Posterior cingulate gyrus (tissue), 11 donors: Measurements from ENCODE around the gene HNRNPK.

Experiments
- DNase-seq, 10 donors: peaks; one replicate each; pipeline versions ENCODE4 v3.0.0 to v3.0.0-alpha.2; 2020 to 2021; ENCODE audit warnings: mixed read lengths in 3 of 10
- intact Hi-C: fragments of 100-400 bp; cut with DNase I; formaldehyde crosslinking; loops from one replicate; pipeline ENCODE4 v1.15.1; 2023

The HNRNPK gene

DNA sequence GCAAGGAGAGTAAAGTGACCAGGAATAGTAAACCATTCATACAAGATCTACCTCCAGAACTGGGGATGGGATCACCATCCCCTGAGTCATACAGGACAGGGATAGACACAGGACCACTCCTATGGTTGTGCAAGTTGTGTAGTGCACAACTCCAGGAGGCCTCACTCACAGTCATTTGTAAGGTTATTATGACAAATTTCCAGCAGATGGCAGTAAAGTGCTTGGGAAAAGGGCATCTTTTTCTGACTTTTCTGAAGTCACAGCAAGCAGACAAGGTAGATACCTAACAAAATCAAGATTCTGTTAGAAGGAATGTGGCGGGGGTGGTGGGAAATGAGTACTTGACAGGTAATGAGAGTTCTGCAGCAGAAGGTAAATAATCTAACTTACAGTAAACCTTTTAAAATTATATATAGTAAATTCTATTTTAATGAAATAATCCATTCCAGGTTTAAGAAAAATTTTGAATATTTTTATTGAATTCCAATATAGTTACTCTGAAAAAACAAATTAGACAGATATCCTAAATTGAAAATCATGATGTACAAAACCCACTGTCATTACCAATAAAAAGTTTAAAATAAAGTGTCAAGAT is 42.1 kb downstream of the HNRNPK start:
- intact Hi-C loops = loop anchor here (1.0 to 5.0 kb wide), 3 partner anchors 234 to 377 kb away; no protein-coding TSS in a partner anchor
- peak in 1 of 10 donors; percentile 11 for DNase-seq

DNA sequence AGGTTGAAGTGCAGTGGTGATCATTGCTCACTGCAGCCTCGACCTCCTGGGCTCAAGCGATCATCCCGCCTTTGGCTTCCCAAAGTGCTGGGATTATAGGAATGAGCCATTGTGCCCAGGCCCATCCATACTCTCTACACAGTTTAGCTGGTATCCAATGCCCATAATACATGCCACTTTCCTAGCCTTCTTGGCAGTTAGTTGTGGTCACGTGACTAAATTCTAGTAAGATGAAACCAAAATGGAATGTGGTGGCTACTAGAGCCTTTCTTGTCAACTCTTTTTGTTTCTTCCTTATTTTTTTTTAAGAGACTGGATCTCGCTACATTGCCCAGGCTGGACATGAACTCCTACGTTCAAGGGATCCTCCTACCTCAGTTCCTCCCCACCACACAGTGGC is 43.5 kb downstream of the HNRNPK start:
- intact Hi-C loops = loop anchor here (2.0 to 5.0 kb wide), 2 partner anchors 236 to 378 kb away; no protein-coding TSS in a partner anchor
- DNase-seq = no peak

- intact Hi-C loops = loop anchor here (5.0 kb wide), 1 partner anchor 237 kb away; no protein-coding TSS in a partner anchor
Observed at GRCh38 chr9:83935276-83935935, 44.6 kb downstream of the HNRNPK start.

GRCh38 chr9:83934569-83935275 is 45.3 kb downstream of the HNRNPK start:
- intact Hi-C loops = loop anchor here (5.0 kb wide), 1 partner anchor 238 kb away; no protein-coding TSS in a partner anchor
- no peak for DNase-seq

More at GRCh38 chr9:83935276-83935935, 44.6 kb downstream of the HNRNPK start:
- no peak for DNase-seq

DNA sequence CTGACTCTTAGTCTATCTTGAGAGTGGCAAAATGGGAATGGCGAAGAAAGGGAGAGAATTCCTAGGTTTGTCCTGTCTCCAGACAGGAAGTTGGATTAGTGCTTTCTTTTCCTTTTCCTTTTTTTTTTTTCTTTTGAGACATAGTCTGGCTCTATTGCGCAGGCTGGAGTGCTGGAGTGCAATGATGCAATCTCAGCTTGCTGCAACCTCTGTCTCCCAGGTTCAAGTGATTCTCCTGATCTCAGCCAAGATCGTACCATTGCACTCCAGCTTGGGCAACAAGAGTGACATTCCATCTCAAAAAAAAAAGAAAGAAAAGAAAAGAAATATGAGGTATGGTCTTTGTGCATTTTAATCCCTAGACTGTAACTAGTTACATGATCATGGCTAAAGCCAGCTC is 46.2 kb downstream of the HNRNPK start:
- intact Hi-C loops = no loop called here
- DNase-seq = no peak

DNA sequence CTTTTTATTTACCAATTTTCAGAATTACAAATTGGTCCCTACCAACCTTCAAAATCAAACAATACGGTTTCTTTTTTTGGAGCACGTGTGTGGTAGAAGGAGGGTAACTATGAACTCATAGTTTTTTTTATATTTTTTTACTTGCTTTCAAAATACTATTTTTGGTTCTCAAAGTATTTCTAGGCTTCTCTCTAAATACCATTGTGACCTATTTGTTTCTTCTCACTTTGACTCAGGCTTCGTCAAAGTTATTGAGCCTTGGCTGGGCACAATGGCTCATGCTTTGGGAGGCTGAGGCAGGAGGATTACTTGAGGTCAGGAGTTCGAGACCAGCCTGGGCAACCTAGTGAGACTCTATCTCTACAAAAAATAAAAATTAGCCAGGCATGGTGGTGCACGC is 47.2 kb downstream of the HNRNPK start:
- DNase-seq = no peak
- intact Hi-C loops = no loop called here

DNA sequence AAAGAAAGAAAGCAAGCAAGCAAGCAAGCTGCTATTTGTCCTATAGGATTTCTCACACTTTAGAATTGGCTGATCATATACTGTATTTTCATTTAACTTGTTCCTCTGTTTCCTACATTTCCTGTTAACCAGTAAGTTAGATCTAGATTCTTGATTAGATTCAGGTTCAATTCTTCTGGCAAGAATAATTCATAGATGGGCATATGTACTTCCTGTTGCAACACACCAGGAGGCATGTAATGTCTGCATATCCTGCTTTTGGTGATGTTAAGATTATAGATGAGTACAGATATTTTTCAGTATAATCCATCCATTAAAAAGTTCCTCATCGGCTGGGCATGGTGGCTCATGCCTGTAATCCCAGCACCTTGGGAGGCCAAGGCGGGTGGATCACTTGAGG is 48.0 kb downstream of the HNRNPK start:
- intact Hi-C loops = no loop called here
- DNase-seq = no peak

GRCh38 chr9:83930881-83931280 is 49.1 kb downstream of the HNRNPK start:
- intact Hi-C loops = no loop called here
- DNase-seq = no peak

DNA sequence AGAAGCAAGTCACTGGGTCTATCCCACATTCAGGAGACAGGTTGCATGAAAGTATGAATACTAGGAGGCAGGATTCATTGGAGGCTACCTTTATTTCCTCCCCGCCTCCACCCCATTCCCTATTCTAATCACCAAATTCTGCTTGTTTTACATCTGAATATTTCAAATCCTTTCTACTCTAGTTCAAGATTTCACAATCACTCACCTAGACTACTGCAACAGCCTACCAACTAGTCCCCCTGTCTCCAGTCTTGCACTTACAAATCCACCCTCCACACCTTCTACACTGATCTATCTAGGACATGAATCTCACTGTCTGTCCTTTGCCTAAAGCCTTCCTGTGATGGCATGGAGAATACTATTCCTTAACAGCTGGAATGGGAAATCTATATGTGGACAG is 52.4 kb downstream of the HNRNPK start:
- no peak for DNase-seq

DNA sequence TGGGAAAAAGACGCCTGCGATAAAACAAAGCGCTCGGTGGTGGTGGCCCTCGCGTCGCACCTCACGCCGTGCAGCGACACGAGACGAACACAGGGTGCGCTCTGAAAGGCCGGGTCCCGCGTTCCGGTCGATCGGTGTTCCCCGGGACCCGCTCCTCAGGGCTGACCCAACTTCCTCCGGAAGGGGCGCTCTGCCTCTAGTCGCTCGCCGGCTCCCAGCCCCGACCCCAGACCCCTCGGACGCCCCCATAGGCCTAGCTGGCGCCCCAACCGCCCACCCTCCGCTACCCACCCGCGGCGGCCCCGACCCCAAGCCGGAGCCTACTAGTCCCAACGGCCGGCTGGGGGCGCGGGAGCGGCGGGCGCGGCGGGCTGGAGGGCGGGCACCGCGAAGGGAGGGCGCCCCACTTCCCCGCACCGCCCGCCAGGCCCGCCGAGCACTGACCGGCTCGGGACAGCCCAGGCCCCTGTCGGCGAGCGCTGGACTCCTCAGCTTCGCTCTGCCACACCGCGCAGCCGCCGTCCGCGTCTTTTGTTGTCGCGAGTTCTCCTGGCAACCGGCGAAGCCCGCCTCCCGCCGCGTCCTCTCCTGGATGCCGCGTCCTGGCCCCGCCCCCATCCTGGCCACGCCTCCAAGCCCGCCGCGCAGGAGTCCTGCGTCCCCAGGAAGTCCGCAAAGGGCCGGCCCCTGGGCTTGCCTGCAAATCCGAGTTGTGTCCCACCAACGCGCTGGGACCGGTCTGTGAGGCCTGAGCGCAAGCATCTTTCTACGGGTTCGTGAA is 58.9 kb downstream of the HNRNPK start, which contains the start of gene KIF27:
TSS of gene KIF27 (minus strand) at position 506 of the 781 bp plus-strand sequence. CDS start 5,841 bp downstream, outside the sequence.
- intact Hi-C loops = loop anchor here (5.0 kb wide), 1 partner anchor 56 kb away; no protein-coding TSS in a partner anchor
- DNase-seq = peak; percentile 97 to 100 (median 99)

More for the DNA sequence above, 52.4 kb downstream of the HNRNPK start:
- intact Hi-C loops = no loop called here

DNA sequence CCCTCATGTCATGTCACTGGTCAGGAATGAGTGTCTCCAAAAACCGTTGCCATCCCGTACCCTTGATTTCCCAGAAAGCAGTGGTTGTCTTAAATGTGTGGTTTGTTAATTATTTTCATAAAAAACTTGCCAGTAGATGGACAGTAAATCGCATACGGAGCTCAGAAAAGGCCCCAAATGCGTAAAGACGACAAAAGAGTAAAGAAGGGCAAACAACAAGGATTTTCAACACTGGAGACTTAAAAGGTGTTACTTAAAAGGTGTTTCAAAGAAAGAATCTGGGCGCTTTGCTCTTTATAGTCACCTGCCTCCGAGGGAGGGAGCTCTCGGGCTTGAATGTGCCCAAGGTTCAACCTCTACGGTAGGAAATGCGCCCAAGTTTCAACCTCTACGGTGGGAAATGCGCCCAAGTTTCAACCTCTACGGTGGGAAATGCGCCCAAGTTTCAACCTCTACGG is 59.5 kb downstream of the HNRNPK start:
- peak in 3 of 10 donors; percentile 32 to 42 (median 35) for DNase-seq

DNA sequence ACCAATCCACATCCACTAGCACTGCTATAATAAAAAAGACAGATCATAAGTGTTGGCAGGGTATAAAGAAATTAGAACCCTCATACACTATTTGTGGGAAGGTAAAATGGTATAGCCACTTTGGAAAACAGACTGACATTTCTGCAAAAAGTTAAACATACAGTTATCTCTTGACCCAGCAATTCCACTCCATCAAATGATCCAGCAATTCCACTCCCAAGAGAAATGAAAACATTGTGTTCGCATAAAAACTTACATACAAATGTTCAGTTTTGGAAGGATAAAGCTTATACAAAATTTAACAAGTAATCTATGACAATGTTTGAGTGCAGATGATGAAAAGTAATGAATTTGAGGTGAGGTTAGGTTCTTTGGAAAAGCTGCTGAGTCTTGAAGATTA is 60.9 kb downstream of the HNRNPK start:
- DNase-seq = no peak
- intact Hi-C loops = no loop called here

More for the DNA sequence above, 59.5 kb downstream of the HNRNPK start:
- intact Hi-C loops = loop anchor here (5.0 kb wide), 1 partner anchor 57 kb away; no protein-coding TSS in a partner anchor
